Upper lobe of left lung (tissue), 6 donors: ENCODE measurements around the gene CANX. TPM values are rescaled to one million over a fixed set of nuclear protein-coding genes. Genes with fewer than 3 reads are reported as not detected.

Source experiments
- ATAC-seq, 2 donors: fragments of 200-7000 bp; cut with Tn5 transposase; one replicate each; pipeline ENCODE4 v1.9.1; 2022; ENCODE audit warnings: mild to moderate bottlenecking in 2 of 2, moderate library complexity in 2 of 2; ENCODE audit not compliant: low FRiP score in 2 of 2
- DNase-seq, 2 donors: peaks; one replicate each; pipeline ENCODE4 v3.0.0-alpha.2; 2019 to 2020
- H3K27ac ChIP-seq, 4 donors: fragments of 200-600 bp; sonication (generic); one replicate each; pipeline ENCODE4 v1.5.1; 2016 to 2019
- H3K27me3 ChIP-seq, 4 donors: fragments of 200-600 bp; sonication (generic); one replicate each; pipeline ENCODE4 v1.5.1; 2017 to 2019
- H3K36me3 ChIP-seq, 4 donors: fragments of 200-600 bp; sonication (generic); one replicate each; pipeline ENCODE4 v1.5.1; 2016 to 2019
- H3K4me1 ChIP-seq, 4 donors: fragments of 200-600 bp; sonication (generic); one replicate each; pipeline ENCODE4 v1.5.1; 2018 to 2019
- H3K4me3 ChIP-seq, 4 donors: fragments of 200-600 bp; sonication (generic); one replicate each; pipeline ENCODE4 v1.5.1; 2017 to 2019; ENCODE audit warnings: mild to moderate bottlenecking in 2 of 4, moderate library complexity in 1 of 4
- H3K9me3 ChIP-seq, 4 donors: fragments of 200-600 bp; sonication (generic); one replicate each; pipeline ENCODE4 v1.5.1; 2018 to 2019
- EP300 ChIP-seq, 4 donors: sonication (generic); formaldehyde crosslinking; IDR thresholded peaks; one replicate each; pipeline ENCODE4 v1.5.1; 2017; ENCODE audit warnings: antibody characterized with exemption in 4 of 4, control low read depth in 2 of 4
- POLR2A ChIP-seq, 4 donors: fragments of 450-650 bp; IDR thresholded peaks; one replicate each; pipeline ENCODE4 v1.5.1; 2016 to 2017; ENCODE audit warnings: antibody characterized with exemption in 4 of 4, mild to moderate bottlenecking in 2 of 4
- POLR2AphosphoS5 ChIP-seq, 2 donors: sonication (generic); formaldehyde crosslinking; IDR thresholded peaks; one replicate each; pipeline ENCODE4 v1.5.1; 2017; ENCODE audit warnings: antibody characterized with exemption in 2 of 2
- WGBS, 2 donors: methylation state at CpG; one replicate each; pipeline ENCODE4 v1.1.5; 2017 to 2018; 5-methylcytosine and 5-hydroxymethylcytosine counted together
- total RNA-seq, 6 donors: library from RNA; depleted of rRNA in 4 of 6; stranded (reverse); fragments of >200 nt in 4 of 6; gene quantifications; one replicate each; pipeline versions ENCODE4 v1.1.0 to v1.2.1, GENCODE V29; 2016 to 2021
- TF ChIP-seq, protein P1 (sequence below), 6 experiments: fragments of 450-650 bp in 4 of 6; fragments of 200-600 bp in 2 of 6; sonication (generic) in 2 of 6; IDR thresholded peaks; one replicate each; pipeline ENCODE4 v1.5.1; 2016 to 2019; ENCODE audit warnings: antibody characterized with exemption in 6 of 6
- donor health status: DM: no; HTN: no; CAD: no; lungs with moderate emphysema.
- donor health status: DM: no; HTN: yes; CAD: no; lungs with severe emphysema.

The CANX gene
- total RNA-seq, 6 donors from 2014 or later, result 139 to 754 (median 342) TPM

DNA sequence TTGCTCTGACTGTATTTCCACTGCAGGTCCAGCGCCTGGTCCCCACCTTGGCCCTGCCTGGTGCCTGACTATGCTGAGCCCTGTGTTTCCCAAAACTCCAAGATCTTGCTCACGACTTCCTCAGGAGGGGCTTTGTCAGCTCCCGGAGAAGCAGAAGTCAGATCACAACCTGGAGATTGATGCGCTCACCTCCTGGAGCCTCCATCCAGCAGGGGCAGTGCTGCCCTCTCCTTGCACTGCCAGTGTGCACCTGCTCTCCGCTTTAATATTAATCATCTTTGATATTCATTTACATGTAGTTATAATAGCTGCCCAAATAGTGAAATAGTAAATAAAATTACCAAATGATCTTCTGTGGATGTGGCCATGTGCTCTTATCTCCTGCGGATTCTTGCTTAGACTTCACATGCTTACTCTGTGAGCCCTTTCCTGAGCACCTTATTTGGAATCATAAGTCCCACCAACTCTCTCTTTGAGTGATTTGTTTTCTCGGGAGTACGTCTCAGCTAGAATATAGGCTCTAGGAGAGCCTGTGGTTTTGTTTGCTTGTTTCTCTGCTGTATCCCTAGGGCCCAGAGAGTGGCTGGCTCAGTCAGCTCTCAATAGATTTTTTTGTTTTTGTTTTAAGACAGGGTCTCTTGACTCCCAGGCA, 51.2 kb downstream of the CANX start:
- 85 to 93% methylated on average over 7 to 8 of the region's 8 CpGs for WGBS, 2 donors
- H3K4me1 ChIP-seq, result peaks cover 13 to 19% (median 15%) of the 10 kb centered on the region in 4 donors
- TF ChIP-seq POLR2AphosphoS5 (IDR thresholded peaks at IDR 0.05) (no peak), POLR2A (IDR thresholded peaks at IDR 0.05) (no peak), EP300 (IDR thresholded peaks at IDR 0.05) (no peak)
- TF ChIP-seq, protein P1, sequence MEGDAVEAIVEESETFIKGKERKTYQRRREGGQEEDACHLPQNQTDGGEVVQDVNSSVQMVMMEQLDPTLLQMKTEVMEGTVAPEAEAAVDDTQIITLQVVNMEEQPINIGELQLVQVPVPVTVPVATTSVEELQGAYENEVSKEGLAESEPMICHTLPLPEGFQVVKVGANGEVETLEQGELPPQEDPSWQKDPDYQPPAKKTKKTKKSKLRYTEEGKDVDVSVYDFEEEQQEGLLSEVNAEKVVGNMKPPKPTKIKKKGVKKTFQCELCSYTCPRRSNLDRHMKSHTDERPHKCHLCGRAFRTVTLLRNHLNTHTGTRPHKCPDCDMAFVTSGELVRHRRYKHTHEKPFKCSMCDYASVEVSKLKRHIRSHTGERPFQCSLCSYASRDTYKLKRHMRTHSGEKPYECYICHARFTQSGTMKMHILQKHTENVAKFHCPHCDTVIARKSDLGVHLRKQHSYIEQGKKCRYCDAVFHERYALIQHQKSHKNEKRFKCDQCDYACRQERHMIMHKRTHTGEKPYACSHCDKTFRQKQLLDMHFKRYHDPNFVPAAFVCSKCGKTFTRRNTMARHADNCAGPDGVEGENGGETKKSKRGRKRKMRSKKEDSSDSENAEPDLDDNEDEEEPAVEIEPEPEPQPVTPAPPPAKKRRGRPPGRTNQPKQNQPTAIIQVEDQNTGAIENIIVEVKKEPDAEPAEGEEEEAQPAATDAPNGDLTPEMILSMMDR (IDR thresholded peaks at IDR 0.05), result no peak
- H3K27ac ChIP-seq, result no peak overlapping the region
- peaks cover 0 to 12% (median 5%) of the 10 kb centered on the region in 4 donors for H3K36me3 ChIP-seq
- no peaks in the 10 kb centered on the region for H3K27me3 ChIP-seq
- H3K4me3 ChIP-seq, result no peak overlapping the region
- ATAC-seq, result no peak
- DNase-seq, result no peak
- no peaks in the 10 kb centered on the region for H3K9me3 ChIP-seq

DNA sequence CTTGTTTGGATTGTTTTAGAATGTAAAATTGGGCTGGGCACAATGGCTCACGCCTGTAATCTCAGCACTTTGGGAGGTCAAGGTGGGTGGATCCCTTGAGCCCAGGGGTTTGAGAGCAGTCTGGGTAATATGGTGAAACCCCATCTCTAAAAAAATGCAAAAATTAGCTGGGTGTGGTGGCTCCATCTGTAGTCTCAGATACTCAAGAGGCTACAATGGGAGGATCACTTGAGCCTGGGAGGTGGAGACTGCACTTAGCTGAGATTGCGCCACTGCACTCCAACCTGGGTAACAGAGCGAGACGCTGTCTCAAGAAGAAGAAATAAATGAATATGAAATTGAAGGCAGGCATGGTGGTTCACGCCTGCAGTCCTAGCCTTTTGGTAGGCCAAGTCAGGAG, 55.2 kb downstream of the CANX start:
- Histone ChIP-seq H3K27ac (no peak overlapping the region), H3K36me3 (peaks cover 0 to 12% (median 5%) of the 10 kb centered on the region in 4 donors), H3K4me3 (no peak overlapping the region), H3K4me1 (peaks cover 14 to 34% (median 22%) of the 10 kb centered on the region in 4 donors), H3K9me3 (no peaks in the 10 kb centered on the region), H3K27me3 (no peaks in the 10 kb centered on the region)
- 67 to 89% methylated on average over 5 of the region's 5 CpGs for WGBS, 2 donors
- TF ChIP-seq, protein P1 (IDR thresholded peaks at IDR 0.05), result no peak
- TF ChIP-seq EP300 (IDR thresholded peaks at IDR 0.05) (no peak), POLR2A (IDR thresholded peaks at IDR 0.05) (no peak), POLR2AphosphoS5 (IDR thresholded peaks at IDR 0.05) (no peak)
- DNase-seq (peak in 1 of 2 donors; percentile 74), ATAC-seq (peak in 1 of 2 donors; percentile 41)

DNA sequence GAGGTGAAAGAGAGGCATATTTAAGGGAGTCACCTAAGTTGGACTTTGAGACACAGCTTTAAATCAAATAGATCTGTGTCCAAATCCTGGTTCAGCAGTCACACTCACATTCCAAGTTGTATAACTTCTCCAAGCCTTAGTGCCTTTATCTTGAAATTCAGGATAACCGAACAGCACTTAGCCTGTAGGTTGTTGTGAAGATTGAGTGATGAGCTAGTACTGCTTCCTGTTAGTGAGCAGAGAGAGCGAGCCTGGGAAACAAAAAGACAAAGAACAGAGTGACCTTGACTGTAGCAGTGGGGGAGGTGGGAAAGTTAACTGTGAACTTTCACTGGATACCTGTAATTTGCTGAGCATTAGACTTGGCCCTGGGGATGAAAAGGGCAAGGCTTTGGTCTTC, 56.3 kb downstream of the CANX start:
- Histone ChIP-seq H3K27ac (no peak overlapping the region), H3K9me3 (no peaks in the 10 kb centered on the region), H3K4me3 (no peak overlapping the region), H3K4me1 (peaks cover 22 to 42% (median 31%) of the 10 kb centered on the region in 4 donors), H3K27me3 (no peaks in the 10 kb centered on the region), H3K36me3 (peaks cover 0 to 6% (median 3%) of the 10 kb centered on the region in 4 donors)
- TF ChIP-seq, protein P1 (IDR thresholded peaks at IDR 0.05), result no peak
- TF ChIP-seq POLR2A (IDR thresholded peaks at IDR 0.05), result no peak
- no peak for TF ChIP-seq POLR2AphosphoS5 (IDR thresholded peaks at IDR 0.05)
- TF ChIP-seq EP300 (IDR thresholded peaks at IDR 0.05), result no peak
- 32 to 52% methylated on average over 2 of the region's 2 CpGs for WGBS, 2 donors
- no peak for ATAC-seq
- DNase-seq, result no peak

DNA sequence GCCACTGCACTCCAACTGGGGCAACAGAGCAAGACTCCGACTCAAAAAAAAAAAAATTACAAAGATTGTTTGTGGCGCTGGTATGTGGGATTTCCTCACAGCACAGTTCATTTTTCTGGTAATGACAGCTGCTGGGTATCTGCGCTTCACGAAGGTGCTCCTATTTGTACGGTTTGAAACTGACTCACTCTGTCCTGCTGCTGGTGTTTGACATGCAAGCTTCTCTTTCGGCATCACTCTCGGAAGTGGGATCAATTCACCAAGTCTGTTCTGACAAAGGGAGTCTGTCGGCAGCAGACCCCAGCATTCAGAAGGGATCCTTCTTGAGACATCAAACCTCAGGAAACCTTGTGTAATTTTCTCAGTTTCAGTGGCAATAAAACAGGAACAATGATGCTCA, 60.2 kb downstream of the CANX start:
- H3K9me3 ChIP-seq, result no peaks in the 10 kb centered on the region
- no peak overlapping the region for H3K4me3 ChIP-seq
- no peaks in the 10 kb centered on the region for H3K27me3 ChIP-seq
- peak overlapping the region in 2 of 4 donors; percentile 1 to 27 for H3K27ac ChIP-seq
- TF ChIP-seq POLR2A (IDR thresholded peaks at IDR 0.05), result no peak
- TF ChIP-seq EP300 (IDR thresholded peaks at IDR 0.05), result no peak
- TF ChIP-seq POLR2AphosphoS5 (IDR thresholded peaks at IDR 0.05), result no peak
- TF ChIP-seq, protein P1 (IDR thresholded peaks at IDR 0.05), result no peak
- no peaks in the 10 kb centered on the region for H3K36me3 ChIP-seq
- DNase-seq, result no peak
- peaks cover 53 to 72% (median 57%) of the 10 kb centered on the region in 4 donors for H3K4me1 ChIP-seq
- WGBS, 2 donors, result 55 to 81% methylated on average over 8 of the region's 8 CpGs
- no peak for ATAC-seq
